Transverse colon (tissue), 4 donors: ENCODE results near the gene NKG7. TPM values are rescaled to one million over a fixed set of nuclear protein-coding genes. Genes with fewer than 3 reads are reported as not detected.

Source experiments
- DNase-seq: peaks from one replicate; pipeline ENCODE4 v3.0.0-alpha.2; 2019
- H3K27ac ChIP-seq, 4 donors: fragments of 200-600 bp; sonication (generic); 2 replicates each; pipeline ENCODE4 v1.5.1; 2016 to 2018; ENCODE audit warnings: inconsistent platforms in 4 of 4
- H3K27me3 ChIP-seq: fragments of 200-600 bp; sonication (generic); 2 replicates; pipeline ENCODE4 v1.5.1; 2017; ENCODE audit warnings: inconsistent platforms
- H3K36me3 ChIP-seq, 4 donors: fragments of 200-600 bp; sonication (generic); 2 replicates each; pipeline ENCODE4 v1.5.1; 2017 to 2019; ENCODE audit warnings: inconsistent platforms in 4 of 4
- H3K4me1 ChIP-seq, 4 donors: fragments of 200-600 bp; sonication (generic); 2 replicates each; pipeline ENCODE4 v1.5.1; 2017 to 2020; ENCODE audit warnings: inconsistent platforms in 4 of 4
- H3K4me3 ChIP-seq, 4 donors: fragments of 200-600 bp; sonication (generic); 1 replicate in 1 of 4; 2 replicates in 3 of 4; pipeline versions ENCODE4 v1.5.1 to v1.6.1; 2017 to 2019; ENCODE audit warnings: inconsistent platforms in 4 of 4
- H3K9me3 ChIP-seq, 2 donors: fragments of 200-600 bp; sonication (generic); 2 replicates each; pipeline ENCODE4 v1.5.1; 2017 to 2019; ENCODE audit warnings: inconsistent platforms in 2 of 2
- EP300 ChIP-seq: sonication (generic); formaldehyde crosslinking; IDR thresholded peaks from one replicate; pipeline ENCODE4 v1.6.1; 2017; ENCODE audit warnings: antibody characterized with exemption, low read depth
- POLR2A ChIP-seq: fragments of 450-650 bp; IDR thresholded peaks from one replicate; pipeline ENCODE4 v1.6.1; 2016; ENCODE audit warnings: antibody characterized with exemption, mild to moderate bottlenecking, moderate library complexity
- POLR2AphosphoS5 ChIP-seq, 3 donors: sonication (generic); formaldehyde crosslinking; IDR thresholded peaks; one replicate each; pipeline ENCODE4 v1.6.1; 2016; ENCODE audit warnings: antibody characterized with exemption in 3 of 3
- WGBS, 2 donors: methylation state at CpG; one replicate each; pipeline ENCODE4 v1.1.5; 2018; ENCODE audit warnings: low coverage in 1 of 2; 5-methylcytosine and 5-hydroxymethylcytosine counted together
- in situ Hi-C, 4 donors: fragments of 200-750 bp; cut with MboI; loops; one replicate each; pipeline versions ENCODE4 v1.15.0 to v1.15.1; 2017; ENCODE audit warnings: low sequenced_read_pairs in 3 of 4, low pct_ligation_motif_present in 1 of 4, low pct_unique_long_range_greater_than_20kb in 1 of 4
- intact Hi-C: fragments of 100-400 bp; cut with DNase I; formaldehyde crosslinking; loops from one replicate; pipeline ENCODE4 v1.15.1; 2023; ENCODE audit warnings: low total_unique reads
- total RNA-seq, 4 donors: library from RNA; depleted of rRNA; stranded (reverse); fragments of >200 nt; gene quantifications; one replicate each; pipeline ENCODE4 v1.1.0, GENCODE V29; 2016
- TF ChIP-seq, protein P1 (sequence below), 5 experiments: fragments of 200-600 bp in 3 of 5; fragments of 450-650 bp in 2 of 5; sonication (generic) in 3 of 5; IDR thresholded peaks; 1 replicate in 2 of 5; 2 replicates in 3 of 5; pipeline ENCODE4 v1.5.1; 2016 to 2017; ENCODE audit warnings: antibody characterized with exemption in 5 of 5, inconsistent platforms in 3 of 5, mild to moderate bottlenecking in 2 of 5, moderate library complexity in 1 of 5

Gene NKG7
- total RNA-seq, 4 donors from 2014 or later: 1.6 to 3.0 TPM; not detected in 2

- Histone ChIP-seq H3K27ac (no peak overlapping the region), H3K27me3 (no peaks in the 10 kb centered on the region), H3K9me3 (no peaks in the 10 kb centered on the region), H3K36me3 (no peaks in the 10 kb centered on the region), H3K4me3 (no peak overlapping the region), H3K4me1 (peaks cover 0 to 18% (median 12%) of the 10 kb centered on the region in 4 donors)
- in situ Hi-C loops (loop anchor here in 2 of 4 donors (10.0 to 25.0 kb wide), 2 partner anchors 87 to 99 kb away; no protein-coding TSS in a partner anchor), intact Hi-C loops (loop anchor here (5.0 to 10.0 kb wide), 2 partner anchors 87 to 104 kb away; no protein-coding TSS in a partner anchor)
- 85 to 89% methylated on average over 4 to 18 of the region's 19 CpGs for WGBS, 2 donors
- no peak for DNase-seq
- no peak for TF ChIP-seq EP300
- TF ChIP-seq POLR2AphosphoS5 (IDR thresholded peaks at IDR 0.05): no peak
Observed at GRCh38 chr19:51337861-51338562, 34.4 kb downstream of the NKG7 start.

- TF ChIP-seq, protein P1, sequence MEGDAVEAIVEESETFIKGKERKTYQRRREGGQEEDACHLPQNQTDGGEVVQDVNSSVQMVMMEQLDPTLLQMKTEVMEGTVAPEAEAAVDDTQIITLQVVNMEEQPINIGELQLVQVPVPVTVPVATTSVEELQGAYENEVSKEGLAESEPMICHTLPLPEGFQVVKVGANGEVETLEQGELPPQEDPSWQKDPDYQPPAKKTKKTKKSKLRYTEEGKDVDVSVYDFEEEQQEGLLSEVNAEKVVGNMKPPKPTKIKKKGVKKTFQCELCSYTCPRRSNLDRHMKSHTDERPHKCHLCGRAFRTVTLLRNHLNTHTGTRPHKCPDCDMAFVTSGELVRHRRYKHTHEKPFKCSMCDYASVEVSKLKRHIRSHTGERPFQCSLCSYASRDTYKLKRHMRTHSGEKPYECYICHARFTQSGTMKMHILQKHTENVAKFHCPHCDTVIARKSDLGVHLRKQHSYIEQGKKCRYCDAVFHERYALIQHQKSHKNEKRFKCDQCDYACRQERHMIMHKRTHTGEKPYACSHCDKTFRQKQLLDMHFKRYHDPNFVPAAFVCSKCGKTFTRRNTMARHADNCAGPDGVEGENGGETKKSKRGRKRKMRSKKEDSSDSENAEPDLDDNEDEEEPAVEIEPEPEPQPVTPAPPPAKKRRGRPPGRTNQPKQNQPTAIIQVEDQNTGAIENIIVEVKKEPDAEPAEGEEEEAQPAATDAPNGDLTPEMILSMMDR (IDR thresholded peaks at IDR 0.05): no peak
- TF ChIP-seq EP300 (no peak), POLR2AphosphoS5 (IDR thresholded peaks at IDR 0.05) (no peak), POLR2A (no peak)
- Histone ChIP-seq H3K27me3 (no peaks in the 10 kb centered on the region), H3K4me3 (no peak overlapping the region), H3K9me3 (no peaks in the 10 kb centered on the region), H3K4me1 (peaks cover 0 to 18% (median 12%) of the 10 kb centered on the region in 4 donors), H3K27ac (no peak overlapping the region), H3K36me3 (no peaks in the 10 kb centered on the region)
- 89% methylated on average over 13 of the region's 13 CpGs; no CpG with 5 or more reads in 1 of the 2 donors for WGBS, 2 donors
- no peak for DNase-seq
- in situ Hi-C loops: loop anchor here in 2 of 4 donors (10.0 to 25.0 kb wide), 2 partner anchors 88 to 100 kb away; no protein-coding TSS in a partner anchor
- intact Hi-C loops: loop anchor here (5.0 to 10.0 kb wide), 2 partner anchors 88 to 105 kb away; no protein-coding TSS in a partner anchor
Observed at GRCh38 chr19:51337141-51337860, 35.2 kb downstream of the NKG7 start.

GRCh38 chr19:51333836-51334460 lies 38.5 kb downstream of the NKG7 start:
- Histone ChIP-seq H3K27ac (no peak overlapping the region), H3K9me3 (no peaks in the 10 kb centered on the region), H3K27me3 (peaks cover 5% of the 10 kb centered on the region), H3K4me3 (no peak overlapping the region), H3K4me1 (peaks cover 0 to 4% (median 2%) of the 10 kb centered on the region in 4 donors), H3K36me3 (no peaks in the 10 kb centered on the region)
- WGBS, 2 donors: 70 to 85% methylated on average over 2 to 13 of the region's 13 CpGs
- TF ChIP-seq POLR2AphosphoS5 (IDR thresholded peaks at IDR 0.05): no peak
- TF ChIP-seq EP300: no peak
- TF ChIP-seq, protein P1 (IDR thresholded peaks at IDR 0.05): no peak
- no peak for TF ChIP-seq POLR2A
- in situ Hi-C loops: loop anchor here in 2 of 4 donors (10.0 to 25.0 kb wide), 2 partner anchors 91 to 103 kb away; no protein-coding TSS in a partner anchor
- no peak for DNase-seq
- intact Hi-C loops: loop anchor here (10.0 kb wide), 1 partner anchor 91 kb away; no protein-coding TSS in a partner anchor

DNA sequence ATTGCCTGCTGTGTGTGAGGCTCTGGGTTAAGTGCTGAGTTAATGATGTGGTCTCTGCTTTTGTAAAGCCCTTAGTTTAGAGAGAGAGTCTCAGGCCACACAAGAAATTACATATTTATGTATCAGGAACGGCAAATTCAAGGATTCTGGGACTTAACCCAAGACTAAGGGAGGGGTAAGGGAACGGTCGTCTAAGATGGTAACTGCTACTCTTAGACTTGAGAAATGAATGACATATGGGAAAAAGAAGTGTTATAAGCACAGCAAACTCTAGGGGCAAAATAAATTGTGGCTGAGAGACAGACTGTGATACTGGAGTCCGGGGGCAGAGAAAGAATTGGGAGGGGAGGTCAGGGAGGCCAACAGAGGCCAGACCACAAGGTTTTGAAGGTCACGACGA lies 40.7 kb downstream of the NKG7 start:
- peaks cover 0 to 13% (median 6%) of the 10 kb centered on the region in 4 donors for H3K4me1 ChIP-seq
- 87 to 95% methylated on average over 4 to 6 of the region's 6 CpGs for whole genome bisulfite sequencing, 2 donors
- no peak overlapping the region for H3K4me3 ChIP-seq
- intact Hi-C loops: loop anchor here (10.0 kb wide), 1 partner anchor 93 kb away; no protein-coding TSS in a partner anchor
- no peak for DNase-seq
- peaks cover 27% of the 10 kb centered on the region for H3K27me3 ChIP-seq
- in situ Hi-C loops: loop anchor here in 2 of 4 donors (10.0 to 25.0 kb wide), 2 partner anchors 93 to 106 kb away; no protein-coding TSS in a partner anchor
- no peak overlapping the region for H3K27ac ChIP-seq
- H3K9me3 ChIP-seq: no peaks in the 10 kb centered on the region
- TF ChIP-seq POLR2A (no peak), POLR2AphosphoS5 (IDR thresholded peaks at IDR 0.05) (no peak), EP300 (no peak)
- TF ChIP-seq, protein P1 (IDR thresholded peaks at IDR 0.05): no peak
- H3K36me3 ChIP-seq: no peaks in the 10 kb centered on the region
